ENCODE data around the gene KISS1. TPM values are rescaled to one million over a fixed set of nuclear protein-coding genes. Genes with fewer than 3 reads are reported as not detected.

KISS1 gene
- polyA plus RNA-seq, 1 of the 3 experiments (the other 2 are of a cell fraction), result 0.10 TPM

DNA sequence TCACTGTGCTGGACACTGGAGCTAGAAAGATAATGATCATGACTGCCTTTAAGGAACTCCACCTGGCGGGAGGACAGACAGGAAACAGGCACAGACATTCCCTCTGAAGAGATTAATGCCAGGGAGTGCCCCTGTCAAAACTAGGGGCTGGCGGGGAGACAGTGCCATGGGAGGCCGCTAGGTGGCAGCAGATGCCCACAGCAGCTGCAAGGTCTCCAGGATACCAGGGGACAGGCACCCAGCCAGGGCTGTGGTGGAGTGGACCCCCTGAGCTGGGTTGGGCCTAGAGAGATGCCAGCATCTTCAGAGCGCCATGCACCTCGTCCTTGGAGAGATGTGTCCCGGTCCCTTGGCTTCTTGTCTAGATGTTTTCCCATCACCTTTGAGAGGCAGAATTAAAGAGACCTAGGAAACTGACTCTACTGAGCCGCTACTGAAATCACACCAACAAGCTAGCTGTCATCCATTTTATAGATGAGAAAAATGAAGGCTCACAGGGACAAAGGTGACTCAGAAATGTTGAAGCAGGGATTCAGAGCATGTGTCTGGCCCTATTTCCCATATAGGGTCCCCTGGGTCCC is 33.7 kb downstream of the KISS1 start (continued):
- TF ChIP-seq, protein P1, sequence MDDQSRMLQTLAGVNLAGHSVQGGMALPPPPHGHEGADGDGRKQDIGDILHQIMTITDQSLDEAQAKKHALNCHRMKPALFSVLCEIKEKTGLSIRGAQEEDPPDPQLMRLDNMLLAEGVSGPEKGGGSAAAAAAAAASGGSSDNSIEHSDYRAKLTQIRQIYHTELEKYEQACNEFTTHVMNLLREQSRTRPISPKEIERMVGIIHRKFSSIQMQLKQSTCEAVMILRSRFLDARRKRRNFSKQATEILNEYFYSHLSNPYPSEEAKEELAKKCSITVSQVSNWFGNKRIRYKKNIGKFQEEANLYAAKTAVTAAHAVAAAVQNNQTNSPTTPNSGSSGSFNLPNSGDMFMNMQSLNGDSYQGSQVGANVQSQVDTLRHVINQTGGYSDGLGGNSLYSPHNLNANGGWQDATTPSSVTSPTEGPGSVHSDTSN (IDR thresholded peaks at IDR 0.05), result no peak
- TF ChIP-seq, protein P2, sequence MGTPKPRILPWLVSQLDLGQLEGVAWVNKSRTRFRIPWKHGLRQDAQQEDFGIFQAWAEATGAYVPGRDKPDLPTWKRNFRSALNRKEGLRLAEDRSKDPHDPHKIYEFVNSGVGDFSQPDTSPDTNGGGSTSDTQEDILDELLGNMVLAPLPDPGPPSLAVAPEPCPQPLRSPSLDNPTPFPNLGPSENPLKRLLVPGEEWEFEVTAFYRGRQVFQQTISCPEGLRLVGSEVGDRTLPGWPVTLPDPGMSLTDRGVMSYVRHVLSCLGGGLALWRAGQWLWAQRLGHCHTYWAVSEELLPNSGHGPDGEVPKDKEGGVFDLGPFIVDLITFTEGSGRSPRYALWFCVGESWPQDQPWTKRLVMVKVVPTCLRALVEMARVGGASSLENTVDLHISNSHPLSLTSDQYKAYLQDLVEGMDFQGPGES (IDR thresholded peaks at IDR 0.05; ENCODE audit: low read depth, low read length), result no peak
- TF ChIP-seq TEAD4 (IDR thresholded peaks at IDR 0.05; ENCODE audit: borderline replicate concordance, insufficient read depth) (no peak), POLR2AphosphoS5 (IDR thresholded peaks at IDR 0.05; ENCODE audit: low read depth, low read length) (no peak), FOSL2 (IDR thresholded peaks at IDR 0.05; ENCODE audit: borderline replicate concordance, low read depth) (no peak), EZH2phosphoT487 (IDR thresholded peaks at IDR 0.05; ENCODE audit: borderline replicate concordance, low read depth) (no peak), MEF2A (IDR thresholded peaks at IDR 0.05; ENCODE audit: borderline replicate concordance, low read depth) (no peak), GATA2 (CRISPR knock-in tag; IDR thresholded peaks at IDR 0.05) (peak; percentile 78), RXRA (IDR thresholded peaks at IDR 0.05; ENCODE audit: borderline replicate concordance, low read depth) (no peak), CHD2 (IDR thresholded peaks at IDR 0.05; ENCODE audit: low read length, partially characterized antibody) (peak; percentile 33), FOXM1 (IDR thresholded peaks at IDR 0.05; ENCODE audit: low read depth) (no peak), RAD21 (IDR thresholded peaks at IDR 0.05; ENCODE audit: low read length) (peak; percentile 99), RFX5 (IDR thresholded peaks at IDR 0.05; ENCODE audit: low read length) (no peak), SIN3A (IDR thresholded peaks at IDR 0.05; ENCODE audit: borderline replicate concordance, low read depth, low read length) (peak; percentile 44; the same call in 1 of the 2 replicates)
- TF ChIP-seq, protein P3, sequence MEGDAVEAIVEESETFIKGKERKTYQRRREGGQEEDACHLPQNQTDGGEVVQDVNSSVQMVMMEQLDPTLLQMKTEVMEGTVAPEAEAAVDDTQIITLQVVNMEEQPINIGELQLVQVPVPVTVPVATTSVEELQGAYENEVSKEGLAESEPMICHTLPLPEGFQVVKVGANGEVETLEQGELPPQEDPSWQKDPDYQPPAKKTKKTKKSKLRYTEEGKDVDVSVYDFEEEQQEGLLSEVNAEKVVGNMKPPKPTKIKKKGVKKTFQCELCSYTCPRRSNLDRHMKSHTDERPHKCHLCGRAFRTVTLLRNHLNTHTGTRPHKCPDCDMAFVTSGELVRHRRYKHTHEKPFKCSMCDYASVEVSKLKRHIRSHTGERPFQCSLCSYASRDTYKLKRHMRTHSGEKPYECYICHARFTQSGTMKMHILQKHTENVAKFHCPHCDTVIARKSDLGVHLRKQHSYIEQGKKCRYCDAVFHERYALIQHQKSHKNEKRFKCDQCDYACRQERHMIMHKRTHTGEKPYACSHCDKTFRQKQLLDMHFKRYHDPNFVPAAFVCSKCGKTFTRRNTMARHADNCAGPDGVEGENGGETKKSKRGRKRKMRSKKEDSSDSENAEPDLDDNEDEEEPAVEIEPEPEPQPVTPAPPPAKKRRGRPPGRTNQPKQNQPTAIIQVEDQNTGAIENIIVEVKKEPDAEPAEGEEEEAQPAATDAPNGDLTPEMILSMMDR (IDR thresholded peaks at IDR 0.05), result peak; percentile 98
- TF ChIP-seq, protein P4, sequence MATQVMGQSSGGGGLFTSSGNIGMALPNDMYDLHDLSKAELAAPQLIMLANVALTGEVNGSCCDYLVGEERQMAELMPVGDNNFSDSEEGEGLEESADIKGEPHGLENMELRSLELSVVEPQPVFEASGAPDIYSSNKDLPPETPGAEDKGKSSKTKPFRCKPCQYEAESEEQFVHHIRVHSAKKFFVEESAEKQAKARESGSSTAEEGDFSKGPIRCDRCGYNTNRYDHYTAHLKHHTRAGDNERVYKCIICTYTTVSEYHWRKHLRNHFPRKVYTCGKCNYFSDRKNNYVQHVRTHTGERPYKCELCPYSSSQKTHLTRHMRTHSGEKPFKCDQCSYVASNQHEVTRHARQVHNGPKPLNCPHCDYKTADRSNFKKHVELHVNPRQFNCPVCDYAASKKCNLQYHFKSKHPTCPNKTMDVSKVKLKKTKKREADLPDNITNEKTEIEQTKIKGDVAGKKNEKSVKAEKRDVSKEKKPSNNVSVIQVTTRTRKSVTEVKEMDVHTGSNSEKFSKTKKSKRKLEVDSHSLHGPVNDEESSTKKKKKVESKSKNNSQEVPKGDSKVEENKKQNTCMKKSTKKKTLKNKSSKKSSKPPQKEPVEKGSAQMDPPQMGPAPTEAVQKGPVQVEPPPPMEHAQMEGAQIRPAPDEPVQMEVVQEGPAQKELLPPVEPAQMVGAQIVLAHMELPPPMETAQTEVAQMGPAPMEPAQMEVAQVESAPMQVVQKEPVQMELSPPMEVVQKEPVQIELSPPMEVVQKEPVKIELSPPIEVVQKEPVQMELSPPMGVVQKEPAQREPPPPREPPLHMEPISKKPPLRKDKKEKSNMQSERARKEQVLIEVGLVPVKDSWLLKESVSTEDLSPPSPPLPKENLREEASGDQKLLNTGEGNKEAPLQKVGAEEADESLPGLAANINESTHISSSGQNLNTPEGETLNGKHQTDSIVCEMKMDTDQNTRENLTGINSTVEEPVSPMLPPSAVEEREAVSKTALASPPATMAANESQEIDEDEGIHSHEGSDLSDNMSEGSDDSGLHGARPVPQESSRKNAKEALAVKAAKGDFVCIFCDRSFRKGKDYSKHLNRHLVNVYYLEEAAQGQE (IDR thresholded peaks at IDR 0.05; ENCODE audit: low read depth, low read length), result no peak

Measured in SK-N-SH (cell line).